Keratinocyte (primary cell): Measurements from ENCODE around the gene CDC25C. TPM values are rescaled to one million over a fixed set of nuclear protein-coding genes. Genes with fewer than 3 reads are reported as not detected.

Source experiments
- DNase-seq: peaks from one replicate; pipeline ENCODE4 v3.0.0-alpha.2; 2011; ENCODE audit warnings: low read depth, missing footprints, low spot score
- FAIRE-seq: peaks from 2 replicates; lab custom pipeline; 2011; peaks lifted over from hg19 to GRCh38; lab: Jason Lieb, UNC
- H2AFZ ChIP-seq: 2 replicates; pipeline ENCODE4 v1.6.0; 2012; ENCODE audit warnings: low read length, control low read depth, inconsistent platforms; ENCODE audit not compliant: control insufficient read depth
- H3K27ac ChIP-seq: 2 replicates; pipeline ENCODE4 v1.5.1; 2011; ENCODE audit warnings: low read length; ENCODE audit not compliant: control insufficient read depth, insufficient read depth
- H3K27me3 ChIP-seq: 3 replicates; pipeline ENCODE4 v1.6.0; 2011; ENCODE audit warnings: low read length; ENCODE audit not compliant: control insufficient read depth, insufficient read depth; ENCODE audit errors: extremely low read depth
- H3K36me3 ChIP-seq, 2 experiments: 2 replicates in 1 of 2; 3 replicates in 1 of 2; pipeline ENCODE4 v1.5.1; 2011; ENCODE audit warnings: low read length in 2 of 2, mild to moderate bottlenecking in 1 of 2; ENCODE audit not compliant: control insufficient read depth in 2 of 2, insufficient read depth in 2 of 2; ENCODE audit errors: extremely low read depth in 1 of 2
- H3K4me1 ChIP-seq: 3 replicates; pipeline ENCODE4 v1.5.1; 2011; ENCODE audit warnings: low read length; ENCODE audit not compliant: control insufficient read depth, insufficient read depth; ENCODE audit errors: extremely low read depth
- H3K4me2 ChIP-seq: 3 replicates; pipeline ENCODE4 v1.6.0; 2011; ENCODE audit warnings: low read depth, low read length; ENCODE audit not compliant: control insufficient read depth, insufficient read depth; ENCODE audit errors: extremely low read depth
- H3K4me3 ChIP-seq, 3 experiments: fragments of 200-600 bp in 1 of 3; sonication (generic) in 1 of 3; 2 replicates in 2 of 3; 3 replicates in 1 of 3; pipeline ENCODE4 v1.5.1; 2011 to 2016; ENCODE audit warnings: low read length in 3 of 3, mild to moderate bottlenecking in 3 of 3, control low read depth in 2 of 3, inconsistent platforms in 1 of 3, low read depth in 1 of 3, mixed read lengths in 1 of 3, mixed run types in 1 of 3, moderate library complexity in 1 of 3; ENCODE audit not compliant: control insufficient read depth in 2 of 3, insufficient read depth in 2 of 3; ENCODE audit errors: extremely low read depth in 1 of 3
- H3K79me2 ChIP-seq: 2 replicates; pipeline ENCODE4 v1.6.0; 2012; ENCODE audit warnings: low read length; ENCODE audit not compliant: control insufficient read depth, insufficient read depth
- H3K9ac ChIP-seq: 3 replicates; pipeline ENCODE4 v1.6.0; 2011; ENCODE audit warnings: low read length; ENCODE audit not compliant: control insufficient read depth, insufficient read depth; ENCODE audit errors: extremely low read depth
- H3K9me1 ChIP-seq: 3 replicates; pipeline ENCODE4 v1.6.0; 2011; ENCODE audit warnings: low read length; ENCODE audit not compliant: control insufficient read depth, insufficient read depth; ENCODE audit errors: extremely low read depth
- H3K9me3 ChIP-seq: 2 replicates; pipeline ENCODE4 v1.5.1; 2012; ENCODE audit warnings: low read depth, low read length; ENCODE audit not compliant: control insufficient read depth
- H4K20me1 ChIP-seq: 3 replicates; pipeline ENCODE4 v1.6.0; 2011; ENCODE audit warnings: low read length; ENCODE audit not compliant: control insufficient read depth, insufficient read depth; ENCODE audit errors: extremely low read depth
- EZH2 ChIP-seq: IDR thresholded peaks from one replicate; pipeline ENCODE4 v1.6.1; 2012; ENCODE audit warnings: inconsistent platforms, mild to moderate bottlenecking, low read length, moderate library complexity
- dilution Hi-C: fragments of 300-500 bp; cut with MboI; formaldehyde crosslinking; loops from one replicate; pipeline ENCODE4 v1.7.0; 2020; ENCODE audit warnings: low sequenced_read_pairs; ENCODE audit not compliant: extremely low pct_ligation_motif_present
- polyA plus RNA-seq, 5 experiments: library from polyadenylated mRNA; depleted of rRNA in 3 of 5; stranded (reverse) in 3 of 5; stranded (forward) in 1 of 5; unstranded in 1 of 5; fragments of >200 nt; gene quantifications; 1 replicate in 1 of 5; 2 replicates in 3 of 5; 3 replicates in 1 of 5; pipeline versions ENCODE4 v1.2.1 to v1.2.3, GENCODE V29; 2011 to 2012; ENCODE audit warnings: missing spikeins in 2 of 5, low read depth in 1 of 5, low replicate concordance in 1 of 5
- TF ChIP-seq, protein P1 (sequence below), 3 experiments: IDR thresholded peaks in 1 of 3; conservative IDR thresholded peaks in 1 of 3; optimal IDR thresholded peaks in 1 of 3; 2 replicates in 2 of 3; 3 replicates in 1 of 3; pipeline versions ENCODE3 to v1.5.1; 2011; ENCODE audit warnings: low read length in 3 of 3, mild to moderate bottlenecking in 3 of 3, moderate library complexity in 2 of 3, control low read depth in 1 of 3, inconsistent platforms in 1 of 3; ENCODE audit not compliant: insufficient read depth in 2 of 3; ENCODE audit errors: extremely low read depth in 1 of 3

Gene CDC25C
- polyA plus RNA-seq, 1 donor (not counting 4 experiments of a cell fraction or from before 2014, with no cell fraction given) = 4.7 TPM

DNA sequence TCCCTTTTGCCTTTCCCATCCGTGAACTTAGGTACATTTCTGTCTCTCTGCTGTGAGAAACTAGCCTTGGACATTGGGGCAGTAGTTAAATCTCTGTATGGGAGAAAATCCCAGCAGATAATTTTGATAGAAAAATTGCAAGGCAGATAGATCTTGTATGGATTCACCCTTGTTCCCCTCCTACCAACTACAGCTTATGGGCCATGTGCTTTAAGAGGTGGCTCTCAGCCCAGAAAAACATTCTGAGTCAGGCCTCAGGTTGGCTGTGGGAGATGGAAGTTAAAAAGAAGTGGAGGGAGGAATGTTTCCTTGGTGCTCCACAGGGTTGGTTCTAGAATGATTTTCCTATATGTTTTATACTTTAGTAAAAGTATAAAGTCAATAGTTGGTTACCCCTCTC, 19.5 kb upstream of the CDC25C start:
- Histone ChIP-seq H3K9me3 (peaks cover 4% of the 10 kb centered on the region), H3K9me1 (no peaks in the 10 kb centered on the region), H3K79me2 (peaks cover 31% of the 10 kb centered on the region), H3K4me1 (peaks cover 35% of the 10 kb centered on the region), H3K36me3 (peaks cover 14 to 24% of the 10 kb centered on the region in 2 experiments), H3K9ac (no peak overlapping the region), H3K27ac (no peak overlapping the region), H3K27me3 (no peaks in the 10 kb centered on the region), H3K4me3 (no peak overlapping the region), H3K4me2 (no peak overlapping the region), H4K20me1 (peaks cover 7% of the 10 kb centered on the region), H2AFZ (no peak overlapping the region)
- DNase-seq (no peak), FAIRE-seq (no peak)
- dilution Hi-C loops = no loop called here
- no peak for TF ChIP-seq EZH2
- TF ChIP-seq, protein P1, sequence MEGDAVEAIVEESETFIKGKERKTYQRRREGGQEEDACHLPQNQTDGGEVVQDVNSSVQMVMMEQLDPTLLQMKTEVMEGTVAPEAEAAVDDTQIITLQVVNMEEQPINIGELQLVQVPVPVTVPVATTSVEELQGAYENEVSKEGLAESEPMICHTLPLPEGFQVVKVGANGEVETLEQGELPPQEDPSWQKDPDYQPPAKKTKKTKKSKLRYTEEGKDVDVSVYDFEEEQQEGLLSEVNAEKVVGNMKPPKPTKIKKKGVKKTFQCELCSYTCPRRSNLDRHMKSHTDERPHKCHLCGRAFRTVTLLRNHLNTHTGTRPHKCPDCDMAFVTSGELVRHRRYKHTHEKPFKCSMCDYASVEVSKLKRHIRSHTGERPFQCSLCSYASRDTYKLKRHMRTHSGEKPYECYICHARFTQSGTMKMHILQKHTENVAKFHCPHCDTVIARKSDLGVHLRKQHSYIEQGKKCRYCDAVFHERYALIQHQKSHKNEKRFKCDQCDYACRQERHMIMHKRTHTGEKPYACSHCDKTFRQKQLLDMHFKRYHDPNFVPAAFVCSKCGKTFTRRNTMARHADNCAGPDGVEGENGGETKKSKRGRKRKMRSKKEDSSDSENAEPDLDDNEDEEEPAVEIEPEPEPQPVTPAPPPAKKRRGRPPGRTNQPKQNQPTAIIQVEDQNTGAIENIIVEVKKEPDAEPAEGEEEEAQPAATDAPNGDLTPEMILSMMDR (optimal IDR thresholded peaks at IDR 0.05 in 1 of 3, IDR thresholded peaks at IDR 0.05 in 1 of 3, conservative IDR thresholded peaks at IDR 0.05 in 1 of 3; ENCODE audit: extremely low read depth in 1 of 3, insufficient read depth in 2 of 3, low read length in 3 of 3) = no peak

DNA sequence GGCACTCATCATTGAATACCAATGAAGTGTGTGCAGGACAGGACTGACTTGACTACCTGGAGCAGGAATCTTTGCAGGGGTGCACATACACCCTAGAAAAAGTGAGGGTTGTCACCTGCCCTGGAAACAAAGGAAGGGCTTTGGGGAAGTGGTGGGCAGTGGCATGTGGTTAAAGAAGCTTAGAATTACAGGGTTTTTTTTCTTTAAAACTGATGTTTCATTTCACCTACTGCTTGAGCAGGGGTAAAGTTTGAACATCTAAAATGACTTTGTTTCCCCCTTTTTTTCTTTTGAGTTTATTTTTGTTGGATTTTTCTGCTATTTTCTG, 18.9 kb upstream of the CDC25C start:
- dilution Hi-C loops = no loop called here
- H3K27ac ChIP-seq = no peak overlapping the region
- no peak for FAIRE-seq
- H3K9ac ChIP-seq = no peak overlapping the region
- H3K79me2 ChIP-seq = peaks cover 26% of the 10 kb centered on the region
- no peak overlapping the region for H3K4me3 ChIP-seq
- no peaks in the 10 kb centered on the region for H3K9me1 ChIP-seq
- no peak for TF ChIP-seq EZH2
- TF ChIP-seq, protein P1 (optimal IDR thresholded peaks at IDR 0.05 in 1 of 3, IDR thresholded peaks at IDR 0.05 in 1 of 3, conservative IDR thresholded peaks at IDR 0.05 in 1 of 3; ENCODE audit: extremely low read depth in 1 of 3, insufficient read depth in 2 of 3, low read length in 3 of 3) = no peak
- H3K36me3 ChIP-seq = peaks cover 16 to 28% of the 10 kb centered on the region in 2 experiments
- H4K20me1 ChIP-seq = peaks cover 7% of the 10 kb centered on the region
- H3K27me3 ChIP-seq = no peaks in the 10 kb centered on the region
- H3K4me1 ChIP-seq = peaks cover 35% of the 10 kb centered on the region
- H3K4me2 ChIP-seq = no peak overlapping the region
- H3K9me3 ChIP-seq = peaks cover 4% of the 10 kb centered on the region
- DNase-seq = no peak
- H2AFZ ChIP-seq = no peak overlapping the region
